GM12878 (cell line): ENCODE data around the gene CREB5. TPM values are rescaled to one million over a fixed set of nuclear protein-coding genes. Genes with fewer than 3 reads are reported as not detected.

ENCODE experiments used
- ATAC-seq: fragments of 200-7000 bp; cut with Tn5 transposase; 3 replicates; pipeline ENCODE4 v1.9.1; 2020; ENCODE audit warnings: mild to moderate bottlenecking, moderate library complexity
- BruUV-seq: library from RNA; stranded (reverse); fragments of 400-500 nt; replicated peaks from 2 replicates; lab custom pipeline; 2021; lab: Mats Ljungman, UMichigan
- CTCF ChIA-PET: fragments of 300-600 bp; sonication (Branson Sonifier 250); formaldehyde crosslinking; extraction: SDS; loops from one replicate; lab custom pipeline; 2021; ENCODE audit warnings: inconsistent platforms; lab: Yijun Ruan, JAX
- POLR2A ChIA-PET: fragments of 350-600 bp; formaldehyde crosslinking; extraction: SDS; loops from one replicate; lab custom pipeline; 2021; ENCODE audit warnings: inconsistent platforms; lab: Charles Lee
- RAD21 ChIA-PET: fragments of 300-600 bp; sonication (Branson Sonifier 250); formaldehyde crosslinking; loops from one replicate; lab custom pipeline; 2023; ENCODE audit warnings: antibody characterized with exemption; ENCODE audit not compliant: unreplicated experiment; lab: Charles Lee
- SMC1A ChIA-PET: fragments of 300-600 bp; sonication (Branson Sonifier 250); formaldehyde crosslinking; loops from one replicate; lab custom pipeline; 2023; ENCODE audit not compliant: unreplicated experiment, uncharacterized antibody; lab: Charles Lee
- DNase-seq: peaks from one replicate; pipeline ENCODE4 v3.0.0-alpha.2; 2011; ENCODE audit warnings: low read depth, low spot score
- FAIRE-seq: peaks from 3 replicates; lab custom pipeline; 2011; peaks lifted over from hg19 to GRCh38; lab: Jason Lieb, UNC
- H2AFZ ChIP-seq: 2 replicates; pipeline ENCODE4 v1.6.0; 2011; ENCODE audit warnings: low read depth, low read length, control low read depth; ENCODE audit not compliant: control insufficient read depth
- H3K27ac ChIP-seq: 2 replicates; pipeline ENCODE4 v1.5.1; 2011; ENCODE audit warnings: control low read depth; ENCODE audit not compliant: control insufficient read depth, insufficient read depth
- H3K27me3 ChIP-seq, 2 experiments: replicated peaks in 1 of 2; 2 replicates each; pipeline versions ENCODE4 v1.6.0 to v1.6.1; 2011; ENCODE audit warnings: low read length in 1 of 2; ENCODE audit not compliant: control insufficient read depth in 2 of 2, insufficient read depth in 2 of 2
- H3K36me3 ChIP-seq, 2 experiments: 2 replicates each; pipeline ENCODE4 v1.5.1; 2011; ENCODE audit warnings: low read length in 1 of 2; ENCODE audit not compliant: control insufficient read depth in 2 of 2, insufficient read depth in 2 of 2
- H3K4me1 ChIP-seq: 2 replicates; pipeline ENCODE4 v1.6.1; 2011; ENCODE audit warnings: mild to moderate bottlenecking, low read length, moderate library complexity, mixed read lengths; ENCODE audit not compliant: control insufficient read depth, insufficient read depth
- H3K4me2 ChIP-seq: 2 replicates; pipeline ENCODE4 v1.6.0; 2011; ENCODE audit warnings: control low read depth; ENCODE audit not compliant: control insufficient read depth, insufficient read depth
- H3K4me3 ChIP-seq: fragments of 200-600 bp; sonication (generic); 2 replicates; pipeline ENCODE4 v1.5.1; 2016
- H3K79me2 ChIP-seq: 2 replicates; pipeline ENCODE4 v1.6.0; 2011; ENCODE audit warnings: low read length; ENCODE audit not compliant: control insufficient read depth, insufficient read depth
- H3K9ac ChIP-seq: 2 replicates; pipeline ENCODE4 v1.8.0; 2011; ENCODE audit warnings: low read length, control low read depth, mixed read lengths; ENCODE audit not compliant: control insufficient read depth, insufficient read depth
- H3K9me3 ChIP-seq: replicated peaks from 3 replicates; pipeline ENCODE4 v1.5.1; 2011; ENCODE audit warnings: mild to moderate bottlenecking, low read length; ENCODE audit not compliant: control insufficient read depth, insufficient read depth
- H4K20me1 ChIP-seq: 2 replicates; pipeline ENCODE4 v1.6.0; 2011; ENCODE audit not compliant: control insufficient read depth, insufficient read depth
- BRCA1 ChIP-seq: IDR thresholded peaks from 2 replicates; pipeline ENCODE4 v1.6.1; 2011; ENCODE audit warnings: low read depth, low read length, improper control_type of control experiment
- CEBPB ChIP-seq, 2 experiments: fragments of 150-350 bp in 1 of 2; IDR thresholded peaks; 2 replicates each; pipeline ENCODE4 v1.6.1; 2012 to 2014; ENCODE audit warnings: low read depth in 2 of 2, low read length in 2 of 2, borderline replicate concordance in 1 of 2, inconsistent platforms in 1 of 2
- CHD4 ChIP-seq: fragments of 200-600 bp; sonication (generic); IDR thresholded peaks from 2 replicates; pipeline ENCODE4 v1.6.1; 2016; ENCODE audit warnings: mild to moderate bottlenecking
- CUX1 ChIP-seq: IDR thresholded peaks from 2 replicates; pipeline ENCODE4 v1.6.1; 2012; ENCODE audit warnings: improper control_type of control experiment, low read depth, low read length; ENCODE audit not compliant: insufficient replicate concordance
- FOXM1 ChIP-seq: IDR thresholded peaks from 2 replicates; pipeline ENCODE4 v1.6.1; 2012; ENCODE audit warnings: low read depth, mild to moderate bottlenecking, inconsistent platforms, low read length, moderate library complexity
- KAT2A ChIP-seq: conservative IDR thresholded peaks from 2 replicates; pipeline ENCODE4 v1.6.1; 2011; ENCODE audit warnings: low read depth, low read length; ENCODE audit not compliant: control insufficient read depth
- NR2C1 ChIP-seq: fragments of 450-650 bp; IDR thresholded peaks from 2 replicates; pipeline ENCODE4 v1.6.1; 2017; ENCODE audit warnings: antibody characterized with exemption, mild to moderate bottlenecking, moderate library complexity
- NRF1 ChIP-seq: conservative IDR thresholded peaks from 2 replicates; pipeline ENCODE4 v1.6.1; 2011; ENCODE audit warnings: mild to moderate bottlenecking, low read depth, low read length, improper control_type of control experiment
- POLR2AphosphoS2 ChIP-seq: IDR thresholded peaks from 2 replicates; pipeline ENCODE4 v1.6.1; 2011; ENCODE audit warnings: low read depth, mild to moderate bottlenecking, low read length, improper control_type of control experiment, moderate library complexity
- RAD21 ChIP-seq: IDR thresholded peaks from 2 replicates; pipeline ENCODE4 v1.6.1; 2011; ENCODE audit warnings: mild to moderate bottlenecking, low read depth, low read length, moderate library complexity; ENCODE audit not compliant: insufficient read depth
- SPI1 ChIP-seq: IDR thresholded peaks from 2 replicates; pipeline ENCODE4 v1.6.1; 2011; ENCODE audit warnings: low read depth, mild to moderate bottlenecking, low read length, moderate library complexity, borderline replicate concordance; ENCODE audit not compliant: insufficient read depth
- SREBF2 ChIP-seq: IDR thresholded peaks from 2 replicates; pipeline ENCODE4 v1.6.1; 2012; ENCODE audit warnings: mild to moderate bottlenecking, low read length
- ZBTB33 ChIP-seq: fragments of 450-650 bp; IDR thresholded peaks from 2 replicates; pipeline ENCODE4 v1.6.1; 2017; ENCODE audit warnings: mild to moderate bottlenecking
- ZNF217 ChIP-seq: fragments of 450-650 bp; IDR thresholded peaks from 2 replicates; pipeline ENCODE4 v1.6.1; 2017; ENCODE audit warnings: antibody characterized with exemption, mild to moderate bottlenecking
- ZNF274 ChIP-seq: IDR thresholded peaks from one replicate; pipeline ENCODE4 v1.8.0; 2011; ENCODE audit not compliant: insufficient read length, insufficient read depth
- WGBS: methylation state at CpG from one replicate; pipeline ENCODE4 v1.1.6; 2016; ENCODE audit warnings: low lambda C conversion rate; ENCODE audit not compliant: insufficient replicate concordance, insufficient coverage; ENCODE audit errors: missing lambda C conversion rate; 5-methylcytosine and 5-hydroxymethylcytosine counted together
- in situ Hi-C: fragments of 300-500 bp; cut with MboI; formaldehyde crosslinking; loops from 9 replicates; pipeline ENCODE4 v1.14.3; 2018; ENCODE audit warnings: mixed read lengths
- intact Hi-C: fragments of 100-400 bp; cut with micrococcal nuclease; formaldehyde crosslinking; loops from one replicate; pipeline ENCODE4 v1.14.2; 2022; ENCODE audit not compliant: unreplicated experiment
- polyA plus RNA-seq, 11 experiments: library from polyadenylated mRNA; depleted of rRNA in 4 of 11; unstranded in 6 of 11; stranded (reverse) in 5 of 11; fragments of >200 nt; fragmentation: Nextera tagmentation in 4 of 11; fragmentation: Illumina TruSeq in 1 of 11; extraction: Ambion mirVana in 4 of 11; extraction: Trizol in 1 of 11; gene quantifications; 1 replicate in 1 of 11; 2 replicates in 10 of 11; pipeline versions ENCODE4 v1.2.1 to v1.2.3, GENCODE V29; 2011 to 2016; ENCODE audit warnings: inconsistent platforms in 2 of 11, missing spikeins in 2 of 11, low read depth in 1 of 11
- total RNA-seq, 4 experiments: library from RNA; depleted of rRNA in 3 of 4; stranded (reverse); fragments of >200 nt in 3 of 4; fragmentation: Illumina TruSeq in 1 of 4; extraction: Trizol in 1 of 4; gene quantifications; 2 replicates each; pipeline versions ENCODE4 v1.2.1 to v1.2.3, GENCODE V29; 2013 to 2021

CREB5 gene
- total and polyA plus RNA-seq, 10 of the 15 experiments (the other 5 are each of a cell fraction or from before 2014, with no cell fraction given) = 12.9 to 74.1 (median 53.0) TPM

DNA sequence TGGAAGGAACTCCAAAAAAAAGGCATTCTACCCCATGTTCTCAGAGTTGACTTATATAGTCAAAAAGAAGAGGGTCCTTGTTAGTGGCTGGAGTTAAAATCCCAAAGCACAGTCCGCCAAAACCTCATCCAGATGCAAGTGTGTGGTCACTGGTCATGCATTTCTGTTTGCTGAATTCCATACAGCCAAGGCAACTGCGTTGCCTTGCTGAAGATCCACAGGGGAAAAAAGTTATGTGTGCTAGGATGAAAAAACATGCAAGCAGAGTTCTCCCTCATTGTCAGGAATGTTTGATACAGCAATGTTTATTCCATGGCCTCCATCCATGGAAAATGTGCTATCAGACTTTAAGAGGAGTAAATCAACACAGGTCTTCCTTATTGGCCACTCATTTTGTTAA, 213.1 kb downstream of the CREB5 start:
- DNase-seq = no peak
- intact Hi-C loops = loop anchor here (5.0 kb wide), 1 partner anchor 328 kb away; no protein-coding TSS in a partner anchor
- TF ChIP-seq ZBTB33 (no peak), CUX1 (no peak), ZNF274 (no peak), NR2C1 (no peak), BRCA1 (no peak), KAT2A (no peak), CEBPB (IDR thresholded peaks at IDR 0.05; ENCODE audit: borderline replicate concordance in 1 of 2, low read depth in 2 of 2, low read length in 2 of 2) (no peak), FOXM1 (no peak), POLR2AphosphoS2 (no peak), NRF1 (no peak), CHD4 (no peak), SREBF2 (no peak), SPI1 (no peak), RAD21 (no peak), ZNF217 (no peak)
- H3K27ac ChIP-seq = no peak overlapping the region
- H4K20me1 ChIP-seq = no peaks in the 10 kb centered on the region
- RAD21 ChIA-PET = interaction anchor here (0.7 kb wide), 1 partner anchor 105 kb away, joined by 3 read pairs; no protein-coding TSS in a partner anchor
- no peak overlapping the region for H2AFZ ChIP-seq
- H3K36me3 ChIP-seq = peaks cover 0 to 2% of the 10 kb centered on the region in 2 experiments; a peak in 1 of 4 replicates
- no TSS peak for BruUV-seq
- H3K9ac ChIP-seq = no peak overlapping the region
- H3K4me2 ChIP-seq = no peak overlapping the region
- ATAC-seq = no peak
- no peaks in the 10 kb centered on the region for H3K9me3 ChIP-seq
- POLR2A ChIA-PET = no interaction called here
- WGBS = 45% methylated on average over 2 of the region's 2 CpGs
- H3K79me2 ChIP-seq = no peaks in the 10 kb centered on the region
- CTCF ChIA-PET = no interaction called here
- no peak for FAIRE-seq
- SMC1A ChIA-PET = interaction anchor here (1.2 kb wide), 1 partner anchor 34 kb away, joined by 5 read pairs; no protein-coding TSS in a partner anchor
- H3K4me1 ChIP-seq = peaks cover 3% of the 10 kb centered on the region; the same call in 1 of the 2 replicates
- in situ Hi-C loops = loop anchor here (10.0 kb wide), 1 partner anchor 231 kb away; no protein-coding TSS in a partner anchor
- H3K27me3 ChIP-seq = no peaks in the 10 kb centered on the region
- H3K4me3 ChIP-seq = no peak overlapping the region
